Measurements from ENCODE around the gene VAMP3. TPM values are rescaled to one million over a fixed set of nuclear protein-coding genes. Genes with fewer than 3 reads are reported as not detected.
A peak's percentile ranks its signal among the peaks of the same experiment; 100 is the strongest.

Gene VAMP3
- total and polyA plus RNA-seq, 9 of the 15 experiments (the other 6 are each of a cell fraction or from before 2014, with no cell fraction given), result 27.1 to 71.3 (median 47.5) TPM

DNA sequence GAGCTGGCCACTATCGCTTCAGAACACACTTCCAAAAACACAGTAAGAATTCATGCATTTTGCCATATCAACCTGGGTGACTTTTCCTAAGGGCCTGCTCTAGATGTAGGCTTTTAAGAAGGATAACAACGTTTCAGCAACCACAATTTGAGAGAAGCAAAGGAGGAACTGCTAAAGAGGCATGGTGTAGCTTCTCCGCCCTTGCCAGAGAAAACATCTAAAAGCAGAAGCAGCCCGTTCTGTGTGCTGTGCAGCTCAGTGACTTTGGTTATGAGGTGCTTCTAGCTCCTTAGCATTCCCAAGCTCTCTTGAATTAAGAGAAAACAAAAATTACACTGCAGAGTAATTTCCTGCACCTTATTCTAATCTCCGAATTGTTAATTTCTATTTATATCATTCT lies 15.7 kb downstream of the VAMP3 start:
- no peaks in the 10 kb centered on the region for H3K79me2 ChIP-seq (ENCODE audit: control insufficient read depth, insufficient read depth, low read length)
- H3K9me3 ChIP-seq (replicated peaks; ENCODE audit: control insufficient read depth, insufficient read depth, low read depth, low read length), result peaks cover 16% of the 10 kb centered on the region
- DNase-seq (ENCODE audit: extremely low read depth in 1 of 4, low spot score in 3 of 4) (no peak), ATAC-seq (no peak), FAIRE-seq (peak; percentile 40)
- no peak for TF ChIP-seq ZNF77 (CRISPR knock-in tag; IDR thresholded peaks at IDR 0.05)
- no peak for TF ChIP-seq RFX5 (IDR thresholded peaks at IDR 0.05; ENCODE audit: low read depth, low read length)
- TF ChIP-seq ZNF12 (CRISPR knock-in tag; IDR thresholded peaks at IDR 0.05), result no peak
- no peak overlapping the region for H3K4me3 ChIP-seq
- WGBS (ENCODE audit: insufficient coverage, low coverage, missing lambda C conversion rate), result 59% methylated on average over 5 of the region's 5 CpGs
- no peak overlapping the region for H3K9ac ChIP-seq (ENCODE audit: insufficient read depth in 1 of 2, low read depth in 2 of 2, low read length in 2 of 2)
- H3K27ac ChIP-seq (ENCODE audit: extremely low read depth, low read depth, low read length), result no peak overlapping the region
- H2AFZ ChIP-seq (ENCODE audit: low read depth, low read length), result no peak overlapping the region
- peaks cover 7 to 17% of the 10 kb centered on the region in 2 experiments; a peak in 4 of 5 replicates for H3K4me1 ChIP-seq (replicated peaks in 1 of 2; ENCODE audit: control insufficient read depth in 2 of 2, insufficient read depth in 2 of 2, low read length in 2 of 2)
- ChIA-PET CTCF (ENCODE audit: low intra/inter-chr PET ratio) (no interaction called here), POLR2A (no interaction called here)
- no peaks in the 10 kb centered on the region for H3K27me3 ChIP-seq (ENCODE audit: control insufficient read depth in 2 of 2, insufficient read depth in 2 of 2, low read length in 2 of 2)
- peaks cover 29% of the 10 kb centered on the region; the same call in 2 of the 3 replicates for H3K36me3 ChIP-seq (ENCODE audit: control insufficient read depth, insufficient read depth, low read length)
- intact Hi-C loops (cut with micrococcal nuclease) (no loop called here), in situ Hi-C loops (cut with MboI) (no loop called here)
- BruUV-seq (replicated peaks), result no TSS peak
- H3K4me2 ChIP-seq (ENCODE audit: insufficient read depth, low read length), result no peak overlapping the region
- no peaks in the 10 kb centered on the region for H4K20me1 ChIP-seq (replicated peaks; ENCODE audit: control insufficient read depth, insufficient read depth, low read length)
- no peaks in the 10 kb centered on the region for H3K9me1 ChIP-seq (ENCODE audit: control insufficient read depth, insufficient read depth, low read length)

- in situ Hi-C loops (cut with MboI), result no loop called here
- CTCF ChIA-PET (ENCODE audit: low intra/inter-chr PET ratio), result no interaction called here
- BruUV-seq (replicated peaks), result no TSS peak
- TF ChIP-seq, protein P1, sequence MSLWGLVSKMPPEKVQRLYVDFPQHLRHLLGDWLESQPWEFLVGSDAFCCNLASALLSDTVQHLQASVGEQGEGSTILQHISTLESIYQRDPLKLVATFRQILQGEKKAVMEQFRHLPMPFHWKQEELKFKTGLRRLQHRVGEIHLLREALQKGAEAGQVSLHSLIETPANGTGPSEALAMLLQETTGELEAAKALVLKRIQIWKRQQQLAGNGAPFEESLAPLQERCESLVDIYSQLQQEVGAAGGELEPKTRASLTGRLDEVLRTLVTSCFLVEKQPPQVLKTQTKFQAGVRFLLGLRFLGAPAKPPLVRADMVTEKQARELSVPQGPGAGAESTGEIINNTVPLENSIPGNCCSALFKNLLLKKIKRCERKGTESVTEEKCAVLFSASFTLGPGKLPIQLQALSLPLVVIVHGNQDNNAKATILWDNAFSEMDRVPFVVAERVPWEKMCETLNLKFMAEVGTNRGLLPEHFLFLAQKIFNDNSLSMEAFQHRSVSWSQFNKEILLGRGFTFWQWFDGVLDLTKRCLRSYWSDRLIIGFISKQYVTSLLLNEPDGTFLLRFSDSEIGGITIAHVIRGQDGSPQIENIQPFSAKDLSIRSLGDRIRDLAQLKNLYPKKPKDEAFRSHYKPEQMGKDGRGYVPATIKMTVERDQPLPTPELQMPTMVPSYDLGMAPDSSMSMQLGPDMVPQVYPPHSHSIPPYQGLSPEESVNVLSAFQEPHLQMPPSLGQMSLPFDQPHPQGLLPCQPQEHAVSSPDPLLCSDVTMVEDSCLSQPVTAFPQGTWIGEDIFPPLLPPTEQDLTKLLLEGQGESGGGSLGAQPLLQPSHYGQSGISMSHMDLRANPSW (CRISPR knock-in tag; IDR thresholded peaks at IDR 0.05), result no peak
- TF ChIP-seq POLR2AphosphoS2 (IDR thresholded peaks at IDR 0.05; ENCODE audit: low read length), result no peak
- TF ChIP-seq NRF1 (conservative IDR thresholded peaks at IDR 0.05 in 1 of 2, IDR thresholded peaks at IDR 0.05 in 1 of 2), result no peak
- no peak for TF ChIP-seq ZC3H8 (IDR thresholded peaks at IDR 0.05)
- no peak for TF ChIP-seq MEF2D (tag; conservative IDR thresholded peaks at IDR 0.05; ENCODE audit: low read depth)
- TF ChIP-seq, protein P2, sequence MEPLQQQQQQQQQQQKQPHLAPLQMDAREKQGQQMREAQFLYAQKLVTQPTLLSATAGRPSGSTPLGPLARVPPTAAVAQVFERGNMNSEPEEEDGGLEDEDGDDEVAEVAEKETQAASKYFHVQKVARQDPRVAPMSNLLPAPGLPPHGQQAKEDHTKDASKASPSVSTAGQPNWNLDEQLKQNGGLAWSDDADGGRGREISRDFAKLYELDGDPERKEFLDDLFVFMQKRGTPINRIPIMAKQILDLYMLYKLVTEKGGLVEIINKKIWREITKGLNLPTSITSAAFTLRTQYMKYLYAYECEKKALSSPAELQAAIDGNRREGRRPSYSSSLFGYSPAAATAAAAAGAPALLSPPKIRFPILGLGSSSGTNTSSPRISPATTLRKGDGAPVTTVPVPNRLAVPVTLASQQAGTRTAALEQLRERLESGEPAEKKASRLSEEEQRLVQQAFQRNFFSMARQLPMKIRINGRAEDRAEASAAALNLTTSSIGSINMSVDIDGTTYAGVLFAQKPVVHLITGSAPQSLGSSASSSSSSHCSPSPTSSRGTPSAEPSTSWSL (CRISPR knock-in tag; IDR thresholded peaks at IDR 0.05; ENCODE audit: borderline replicate concordance), result no peak
- TF ChIP-seq ZNF707 (CRISPR knock-in tag; conservative IDR thresholded peaks at IDR 0.05), result no peak
- TF ChIP-seq, protein P3, sequence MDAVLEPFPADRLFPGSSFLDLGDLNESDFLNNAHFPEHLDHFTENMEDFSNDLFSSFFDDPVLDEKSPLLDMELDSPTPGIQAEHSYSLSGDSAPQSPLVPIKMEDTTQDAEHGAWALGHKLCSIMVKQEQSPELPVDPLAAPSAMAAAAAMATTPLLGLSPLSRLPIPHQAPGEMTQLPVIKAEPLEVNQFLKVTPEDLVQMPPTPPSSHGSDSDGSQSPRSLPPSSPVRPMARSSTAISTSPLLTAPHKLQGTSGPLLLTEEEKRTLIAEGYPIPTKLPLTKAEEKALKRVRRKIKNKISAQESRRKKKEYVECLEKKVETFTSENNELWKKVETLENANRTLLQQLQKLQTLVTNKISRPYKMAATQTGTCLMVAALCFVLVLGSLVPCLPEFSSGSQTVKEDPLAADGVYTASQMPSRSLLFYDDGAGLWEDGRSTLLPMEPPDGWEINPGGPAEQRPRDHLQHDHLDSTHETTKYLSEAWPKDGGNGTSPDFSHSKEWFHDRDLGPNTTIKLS (IDR thresholded peaks at IDR 0.05; ENCODE audit: borderline replicate concordance, low read depth), result no peak
Measured at GRCh38 chr1:7789828-7790227, 18.7 kb downstream of the VAMP3 start.

More at GRCh38 chr1:7789828-7790227, 18.7 kb downstream of the VAMP3 start:
- Histone ChIP-seq H3K4me1 (replicated peaks in 1 of 2; ENCODE audit: control insufficient read depth in 2 of 2, insufficient read depth in 2 of 2, low read length in 2 of 2) (peaks cover 0 to under 1% of the 10 kb centered on the region in 2 experiments; a peak in 2 of 5 replicates), H3K9me3 (replicated peaks; ENCODE audit: control insufficient read depth, insufficient read depth, low read depth, low read length) (peaks cover 13% of the 10 kb centered on the region), H3K36me3 (ENCODE audit: control insufficient read depth, insufficient read depth, low read length) (peaks cover 29% of the 10 kb centered on the region; the same call in 2 of the 3 replicates), H3K79me2 (ENCODE audit: control insufficient read depth, insufficient read depth, low read length) (no peaks in the 10 kb centered on the region), H2AFZ (ENCODE audit: low read depth, low read length) (no peak overlapping the region), H3K27ac (ENCODE audit: extremely low read depth, low read depth, low read length) (no peak overlapping the region), H3K4me2 (ENCODE audit: insufficient read depth, low read length) (no peak overlapping the region), H4K20me1 (replicated peaks; ENCODE audit: control insufficient read depth, insufficient read depth, low read length) (no peaks in the 10 kb centered on the region), H3K9ac (ENCODE audit: insufficient read depth in 1 of 2, low read depth in 2 of 2, low read length in 2 of 2) (no peak overlapping the region), H3K9me1 (ENCODE audit: control insufficient read depth, insufficient read depth, low read length) (no peaks in the 10 kb centered on the region), H3K4me3 (no peak overlapping the region), H3K27me3 (ENCODE audit: control insufficient read depth in 2 of 2, insufficient read depth in 2 of 2, low read length in 2 of 2) (no peaks in the 10 kb centered on the region)
- POLR2A ChIA-PET, result interaction anchor here (0.7 to 1.4 kb wide), 2 partner anchors 18 to 33 kb away, joined by 3 read pairs; no protein-coding TSS in a partner anchor
- FAIRE-seq (no peak), DNase-seq (ENCODE audit: extremely low read depth in 1 of 4, low spot score in 3 of 4) (no peak), ATAC-seq (no peak)
- intact Hi-C loops (cut with micrococcal nuclease), result no loop called here
- 31% methylated on average over 5 of the region's 5 CpGs for WGBS (ENCODE audit: insufficient coverage, low coverage, missing lambda C conversion rate)
